ENCODE measurements around the gene THEM5. TPM values are rescaled to one million over a fixed set of nuclear protein-coding genes. Genes with fewer than 3 reads are reported as not detected.

The THEM5 gene
- total RNA-seq, 4 donors from 2014 or later = not detected

GRCh38 chr1:151820940-151821339 lies 32.6 kb downstream of the THEM5 start:
- H3K36me3 ChIP-seq = peaks cover 0 to 9% of the 10 kb centered on the region in 2 donors
- peak; percentile 69 for DNase-seq
- 5% methylated on average over 2 of the region's 2 CpGs; no CpG with 5 or more reads in 1 of the 2 donors for WGBS, 2 donors
- intact Hi-C loops (cut with DNase I) = loop anchor here (10.0 kb wide), 1 partner anchor 236 kb away; no protein-coding TSS in a partner anchor
- H3K4me1 ChIP-seq = peaks cover 5 to 9% of the 10 kb centered on the region in 2 donors
- H3K27me3 ChIP-seq = no peaks in the 10 kb centered on the region
- H3K9me3 ChIP-seq = no peaks in the 10 kb centered on the region
- no peak overlapping the region for H3K27ac ChIP-seq
- no peak overlapping the region for H3K4me3 ChIP-seq (replicated peaks in 1 of 3)
- TF ChIP-seq POLR2A (IDR thresholded peaks at IDR 0.05) = no peak
- TF ChIP-seq CTCF (IDR thresholded peaks at IDR 0.05) = no peak

DNA sequence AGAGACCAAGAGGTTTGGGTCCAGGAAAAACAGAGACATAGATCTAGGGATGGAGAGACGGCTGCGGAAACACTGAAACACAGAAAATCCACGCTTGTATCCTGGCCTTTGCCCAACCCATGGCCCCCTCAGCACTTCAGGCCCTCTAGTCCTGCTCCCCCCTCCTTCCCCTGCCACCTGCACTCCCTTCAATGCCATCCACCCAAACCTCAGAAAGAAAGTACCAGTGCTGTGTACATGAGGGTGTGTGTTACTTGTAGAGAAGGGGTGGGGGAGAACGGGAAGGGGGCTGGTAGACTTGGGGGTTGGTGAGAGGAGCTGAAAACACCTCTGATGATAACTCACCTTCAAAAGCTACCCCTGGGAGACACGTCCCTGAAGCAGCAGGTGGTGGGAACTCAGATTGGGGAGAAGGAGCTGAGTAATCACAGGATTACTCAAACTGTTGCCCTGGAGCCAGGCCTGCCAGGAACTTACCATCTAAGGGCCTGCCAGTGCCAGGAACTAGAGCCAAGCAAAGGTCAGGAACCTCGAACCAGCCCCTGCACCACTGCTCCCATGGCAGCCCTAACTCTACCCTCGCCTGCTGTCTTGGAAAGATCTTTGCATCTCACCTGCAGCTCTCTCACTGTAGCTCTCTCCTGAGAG lies 33.4 kb downstream of the THEM5 start:
- 75 to 83% methylated on average over 7 of the region's 7 CpGs for WGBS, 2 donors
- intact Hi-C loops (cut with DNase I) = loop anchor here (10.0 kb wide), 1 partner anchor 235 kb away; no protein-coding TSS in a partner anchor
- H3K27me3 ChIP-seq = no peaks in the 10 kb centered on the region
- H3K36me3 ChIP-seq = peaks cover 2 to 16% of the 10 kb centered on the region in 2 donors
- TF ChIP-seq CTCF (IDR thresholded peaks at IDR 0.05) (no peak), POLR2A (IDR thresholded peaks at IDR 0.05) (no peak)
- peaks cover 0 to 8% of the 10 kb centered on the region in 2 donors for H3K4me1 ChIP-seq
- H3K27ac ChIP-seq = no peak overlapping the region
- peak in 1 of 2 donors; percentile 21 for DNase-seq
- no peaks in the 10 kb centered on the region for H3K9me3 ChIP-seq
- no peak overlapping the region for H3K4me3 ChIP-seq (replicated peaks in 1 of 3)

GRCh38 chr1:151819227-151819835 lies 34.2 kb downstream of the THEM5 start:
- DNase-seq = no peak
- intact Hi-C loops (cut with DNase I) = no loop called here
- Histone ChIP-seq H3K4me1 (peaks cover 0 to 8% of the 10 kb centered on the region in 2 donors), H3K27me3 (no peaks in the 10 kb centered on the region), H3K27ac (no peak overlapping the region), H3K4me3 (replicated peaks in 1 of 3) (no peak overlapping the region), H3K9me3 (no peaks in the 10 kb centered on the region), H3K36me3 (peaks cover 6 to 24% of the 10 kb centered on the region in 2 donors)
- WGBS, 2 donors = 85 to 94% methylated on average over 12 of the region's 12 CpGs
- TF ChIP-seq POLR2A (IDR thresholded peaks at IDR 0.05) = no peak
- no peak for TF ChIP-seq CTCF (IDR thresholded peaks at IDR 0.05)

- peaks cover 6 to 26% of the 10 kb centered on the region in 2 donors for H3K36me3 ChIP-seq
- no peak for DNase-seq
- no peak overlapping the region for H3K4me3 ChIP-seq (replicated peaks in 1 of 3)
- no peaks in the 10 kb centered on the region for H3K9me3 ChIP-seq
- no peak for TF ChIP-seq POLR2A (IDR thresholded peaks at IDR 0.05)
- TF ChIP-seq CTCF (IDR thresholded peaks at IDR 0.05) = no peak
- H3K4me1 ChIP-seq = peaks cover 0 to 8% of the 10 kb centered on the region in 2 donors
- WGBS, 2 donors = 69 to 74% methylated on average over 7 of the region's 7 CpGs
- intact Hi-C loops (cut with DNase I) = no loop called here
- H3K27ac ChIP-seq = no peak overlapping the region
- no peaks in the 10 kb centered on the region for H3K27me3 ChIP-seq
Observed at GRCh38 chr1:151817353-151817730, 36.2 kb downstream of the THEM5 start.
